Neural cell (in vitro differentiated cells): ENCODE data around the gene CADPS2.

Experiments
- CTCF ChIP-seq: fragments of 450-650 bp; IDR thresholded peaks from 2 replicates; pipeline ENCODE4 v1.5.1; 2014; ENCODE audit warnings: antibody characterized with exemption, mild to moderate bottlenecking, moderate library complexity; ENCODE audit not compliant: poor library complexity, severe bottlenecking
- EZH2 ChIP-seq: fragments of 200-600, 300-800 bp; shearing (Covaris generic), sonication (generic); IDR thresholded peaks from 2 replicates; pipeline ENCODE4 v1.6.1; 2014; ENCODE audit warnings: antibody characterized with exemption, low read length, borderline replicate concordance, mild to moderate bottlenecking; ENCODE audit not compliant: insufficient read depth, poor library complexity, severe bottlenecking
- MXI1 ChIP-seq: fragments of 450-650 bp; conservative IDR thresholded peaks from 2 replicates; pipeline ENCODE4 v1.6.1; 2014; ENCODE audit warnings: antibody characterized with exemption, mild to moderate bottlenecking; ENCODE audit not compliant: poor library complexity, severe bottlenecking
- TAF1 ChIP-seq: IDR thresholded peaks from 2 replicates; pipeline ENCODE4 v1.6.1; 2012; ENCODE audit warnings: low read depth

GRCh38 chr7:122344303-122344620 lies 542.0 kb downstream of the CADPS2 start:
- TF ChIP-seq CTCF (no peak), EZH2 (no peak), MXI1 (no peak), TAF1 (no peak)
